Suprapubic skin (tissue), 4 donors: Measurements from ENCODE around the gene OR13A1.

Source experiments
- CTCF ChIP-seq, 2 donors: fragments of 200-600 bp in 1 of 2; fragments of 450-650 bp in 1 of 2; sonication (generic) in 1 of 2; IDR thresholded peaks; one replicate each; pipeline ENCODE4 v1.5.1; 2016 to 2019; ENCODE audit warnings: antibody characterized with exemption in 2 of 2, mild to moderate bottlenecking in 1 of 2, moderate library complexity in 1 of 2
- EP300 ChIP-seq: sonication (generic); formaldehyde crosslinking; IDR thresholded peaks from one replicate; pipeline ENCODE4 v1.6.1; 2017; ENCODE audit warnings: antibody characterized with exemption
- POLR2A ChIP-seq, 2 donors: fragments of 450-650 bp; IDR thresholded peaks; one replicate each; pipeline ENCODE4 v1.6.1; 2017; ENCODE audit warnings: antibody characterized with exemption in 2 of 2, mild to moderate bottlenecking in 2 of 2, moderate library complexity in 2 of 2
- POLR2AphosphoS5 ChIP-seq, 3 donors: sonication (generic); formaldehyde crosslinking; IDR thresholded peaks; one replicate each; pipeline ENCODE4 v1.6.1; 2017; ENCODE audit warnings: antibody characterized with exemption in 3 of 3

GRCh38 chr10:45308707-45309106, 6.7 kb downstream of the OR13A1 start:
- TF ChIP-seq EP300 = no peak
- no peak for TF ChIP-seq CTCF (IDR thresholded peaks at IDR 0.05)
- TF ChIP-seq POLR2A (IDR thresholded peaks at IDR 0.05) = no peak
- no peak for TF ChIP-seq POLR2AphosphoS5 (IDR thresholded peaks at IDR 0.05)
